HG03280 (cell line): ENCODE results near the gene PLD5.
A peak's percentile ranks its signal among the peaks of the same experiment; 100 is the strongest.
"Not testable (repeated sequence)": the region's sequence is repeated elsewhere in the genome, so short reads cannot be mapped to it uniquely, and the experiment has no call there.

ENCODE experiments used
- ATAC-seq: cut with Tn5 transposase; IDR thresholded peaks from one replicate; pipeline ENCODE4 v1.9.1; 2021; ENCODE audit warnings: mild to moderate bottlenecking, moderate library complexity; ENCODE audit not compliant: unreplicated experiment

Gene PLD5

GRCh38 chr1:242506724-242507123 is 17.8 kb downstream of the PLD5 start:
- ATAC-seq: no peak

DNA sequence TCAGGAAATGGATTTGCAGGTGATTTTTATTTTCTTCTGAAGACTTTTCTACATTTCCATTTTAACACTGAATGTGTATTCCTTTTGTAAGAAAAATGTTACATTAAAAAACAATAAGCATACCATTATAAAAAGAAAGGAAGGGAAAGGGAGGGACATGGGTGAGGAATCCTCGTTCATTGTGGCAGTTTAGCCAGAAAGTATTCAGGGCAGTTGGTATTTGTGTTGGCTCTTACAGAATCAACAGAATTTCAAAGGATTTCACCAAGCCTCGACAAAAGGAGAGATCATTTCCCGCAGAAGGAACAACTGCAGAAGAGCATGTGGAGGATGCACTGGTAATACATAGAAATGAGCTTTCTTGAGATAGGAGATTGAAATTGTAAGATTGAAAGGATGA is 35.0 kb downstream of the PLD5 start:
- ATAC-seq: no peak

GRCh38 chr1:242477944-242478343 is 46.6 kb downstream of the PLD5 start:
- ATAC-seq: no peak

DNA sequence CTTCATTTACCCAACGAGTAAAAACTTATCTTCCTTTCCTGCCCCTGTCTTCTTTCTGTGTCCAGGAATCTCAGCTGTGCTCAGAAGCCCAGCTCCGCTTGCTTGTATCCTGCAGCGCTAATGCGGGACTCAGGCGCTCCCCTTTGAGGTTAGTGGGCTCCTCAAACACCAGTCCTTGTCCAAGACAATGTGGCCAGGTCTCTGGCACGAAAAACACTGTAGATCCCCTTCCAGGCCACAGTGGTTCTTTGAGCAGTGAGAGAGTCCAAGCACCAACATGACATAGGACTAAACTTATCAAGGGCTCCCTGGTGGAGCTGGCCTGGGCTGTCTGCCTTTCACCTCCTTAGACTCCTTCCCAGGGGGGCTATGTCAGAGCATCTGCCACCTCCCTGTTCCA is 53.7 kb downstream of the PLD5 start:
- no peak for ATAC-seq

GRCh38 chr1:242468784-242469183 is 55.7 kb downstream of the PLD5 start:
- no peak for ATAC-seq

DNA sequence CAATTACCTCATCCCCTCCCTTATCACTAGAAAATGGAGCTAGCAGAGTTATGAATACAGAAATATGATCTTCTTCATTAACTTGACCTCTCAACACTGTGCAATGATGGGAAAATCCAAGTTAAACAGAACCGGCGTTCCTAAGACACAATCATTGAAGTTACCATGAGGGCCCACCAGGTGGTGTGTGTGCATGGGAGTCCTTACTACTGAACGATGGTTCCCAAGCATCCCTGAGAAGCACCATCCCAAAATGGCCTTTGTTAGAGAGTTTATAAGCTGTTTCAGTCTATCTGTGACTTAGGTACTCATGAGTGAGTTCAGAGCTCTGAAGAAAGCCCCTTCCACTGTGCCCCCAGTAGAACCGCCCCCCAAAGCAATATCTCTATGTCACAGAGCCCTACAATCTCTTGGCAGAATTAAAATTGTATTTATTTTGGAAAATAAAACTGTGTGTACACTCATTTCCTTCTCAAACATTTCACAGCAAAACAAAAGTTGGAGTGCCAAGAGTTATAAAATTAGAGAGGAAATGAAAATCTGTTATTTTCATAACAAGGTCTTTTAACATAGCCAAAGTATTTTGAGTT is 56.8 kb downstream of the PLD5 start:
- peak; percentile 62 for ATAC-seq

DNA sequence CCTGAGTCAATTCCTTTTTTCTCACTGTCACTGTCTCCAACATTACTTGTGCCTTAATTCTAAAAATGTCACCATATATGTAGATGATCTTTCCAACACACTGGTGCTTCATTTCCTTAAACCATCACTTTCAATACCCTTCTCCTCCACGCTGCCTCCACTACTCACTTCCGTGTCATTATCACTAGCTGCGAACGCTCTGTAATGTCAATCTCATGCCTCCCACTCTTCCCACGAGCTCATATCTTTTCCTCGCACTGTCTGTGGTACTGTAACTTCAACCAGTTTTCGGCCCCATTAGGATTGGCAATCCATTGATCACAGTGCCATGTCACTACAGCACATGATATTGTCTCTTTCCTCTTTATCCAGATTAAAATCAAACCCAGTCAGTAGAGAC is 61.6 kb downstream of the PLD5 start:
- ATAC-seq: no peak

GRCh38 chr1:242459740-242460139 is 64.8 kb downstream of the PLD5 start:
- not testable (repeated sequence) for ATAC-seq

- ATAC-seq: no peak
Observed at GRCh38 chr1:242456726-242457269, 67.7 kb downstream of the PLD5 start.

GRCh38 chr1:242455052-242455361 is 69.5 kb downstream of the PLD5 start:
- no peak for ATAC-seq

DNA sequence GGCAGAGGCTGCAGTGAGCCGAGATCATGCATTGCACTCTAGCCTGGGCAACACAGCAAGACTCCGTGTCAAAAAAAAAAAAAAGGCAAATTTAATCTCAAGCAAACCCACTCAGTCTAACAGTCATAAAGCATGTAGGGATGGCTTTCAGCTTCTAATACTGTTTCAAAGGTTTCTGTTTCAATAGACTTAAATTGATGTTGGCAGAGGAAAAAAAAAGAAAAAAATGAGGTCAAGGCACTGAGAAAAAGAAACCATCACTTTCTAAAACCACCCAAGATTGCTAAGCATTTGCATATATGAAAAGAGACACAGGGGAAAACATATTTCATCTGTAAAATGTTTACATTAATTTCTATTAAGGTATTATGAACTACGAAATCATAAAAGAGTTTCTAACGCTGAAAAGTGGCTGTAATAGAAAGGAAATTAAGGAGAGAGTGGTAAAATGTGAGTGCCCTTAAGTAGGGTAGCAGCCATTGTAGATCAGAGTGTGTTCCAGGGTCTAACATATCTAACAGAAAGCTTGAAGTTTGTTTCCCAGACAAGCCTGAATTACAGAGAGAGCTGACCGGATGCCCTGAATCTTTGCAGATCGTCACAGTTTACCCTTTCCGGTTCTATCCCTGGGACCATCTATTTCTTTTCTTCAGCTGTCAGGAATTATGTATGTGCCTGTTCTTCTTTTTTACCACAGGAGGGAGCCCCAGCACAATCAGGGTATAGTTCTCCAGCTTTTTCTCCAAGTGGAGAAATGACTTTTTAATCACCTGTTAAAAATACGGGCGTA is 70.0 kb downstream of the PLD5 start:
- ATAC-seq: no peak

- no peak for ATAC-seq
Observed at GRCh38 chr1:242452573-242452972, 71.9 kb downstream of the PLD5 start.

DNA sequence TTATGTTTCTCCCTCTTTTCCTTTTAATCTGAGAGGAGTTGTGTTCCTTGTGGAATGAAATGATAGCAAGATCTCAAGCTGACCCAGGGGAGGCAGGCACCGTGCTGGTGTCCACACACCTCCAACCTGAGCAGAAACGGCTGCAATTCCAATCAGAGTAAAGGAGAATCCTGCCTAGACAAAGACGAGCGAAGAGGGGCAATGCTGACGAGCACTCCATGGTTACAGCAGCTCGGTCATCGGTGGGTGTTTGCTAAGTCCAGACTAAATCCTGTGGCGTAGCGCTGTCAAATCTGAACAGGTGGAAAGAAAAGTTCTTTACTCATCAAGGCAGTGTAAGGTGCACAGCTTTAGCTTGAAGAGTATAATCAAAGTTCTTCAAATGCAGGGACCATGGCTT is 74.8 kb downstream of the PLD5 start:
- ATAC-seq: no peak

- ATAC-seq: no peak
Observed at GRCh38 chr1:242448910-242449645, 75.4 kb downstream of the PLD5 start.

- no peak for ATAC-seq
Observed at GRCh38 chr1:242447689-242448088, 76.8 kb downstream of the PLD5 start.

GRCh38 chr1:242440757-242441156 is 83.7 kb downstream of the PLD5 start:
- no peak for ATAC-seq

DNA sequence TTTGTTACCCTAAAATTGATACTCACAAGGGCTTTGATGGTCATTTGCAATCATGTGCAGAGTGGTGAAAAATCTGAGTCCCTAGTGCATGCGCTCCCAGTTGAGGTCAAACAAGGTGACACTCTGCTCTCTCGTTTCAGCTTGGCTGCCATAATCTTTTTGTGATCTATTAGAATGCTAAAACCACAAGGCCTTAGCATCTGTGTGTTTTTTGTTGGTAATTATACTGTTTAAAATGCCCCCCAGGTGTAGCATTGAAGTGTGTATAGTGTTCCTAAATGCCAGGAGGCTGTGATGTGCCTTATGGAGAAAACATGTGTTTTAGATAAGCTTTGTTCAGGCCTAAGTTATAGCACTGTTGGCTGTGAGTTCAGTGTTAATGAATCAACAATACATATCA is 89.3 kb downstream of the PLD5 start:
- ATAC-seq: no peak

DNA sequence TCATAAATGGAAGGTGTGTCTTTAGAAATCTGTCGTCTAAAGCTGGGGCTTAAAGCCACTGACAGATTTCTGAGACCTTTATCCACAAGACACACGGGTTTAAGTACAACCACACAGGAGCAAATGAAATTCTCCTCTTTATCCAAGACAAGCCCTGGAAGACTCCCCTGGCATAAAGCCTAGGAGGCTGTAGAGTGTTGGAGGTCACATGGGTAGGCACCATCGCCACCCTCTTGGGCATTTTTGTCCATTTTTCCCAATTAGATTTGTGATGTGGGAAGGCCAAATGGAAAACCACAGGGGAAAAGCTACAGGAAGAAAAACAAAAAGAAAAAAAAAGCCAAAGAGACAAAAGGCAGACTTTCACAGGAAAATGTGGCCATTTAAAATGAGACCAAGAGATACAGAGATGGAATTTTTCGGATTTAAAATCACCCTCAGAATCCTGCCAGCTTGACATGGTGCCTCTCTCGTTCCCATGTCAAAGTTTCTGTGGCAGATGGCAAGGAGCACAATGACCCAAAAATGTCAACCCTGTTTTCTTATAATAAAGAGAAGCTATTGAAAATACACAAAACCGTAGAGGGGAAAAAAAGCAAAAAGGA is 91.9 kb downstream of the PLD5 start:
- ATAC-seq: no peak

GRCh38 chr1:242431786-242432185 is 92.7 kb downstream of the PLD5 start:
- ATAC-seq: no peak

- ATAC-seq: no peak
Observed at GRCh38 chr1:242430956-242431355, 93.5 kb downstream of the PLD5 start.

DNA sequence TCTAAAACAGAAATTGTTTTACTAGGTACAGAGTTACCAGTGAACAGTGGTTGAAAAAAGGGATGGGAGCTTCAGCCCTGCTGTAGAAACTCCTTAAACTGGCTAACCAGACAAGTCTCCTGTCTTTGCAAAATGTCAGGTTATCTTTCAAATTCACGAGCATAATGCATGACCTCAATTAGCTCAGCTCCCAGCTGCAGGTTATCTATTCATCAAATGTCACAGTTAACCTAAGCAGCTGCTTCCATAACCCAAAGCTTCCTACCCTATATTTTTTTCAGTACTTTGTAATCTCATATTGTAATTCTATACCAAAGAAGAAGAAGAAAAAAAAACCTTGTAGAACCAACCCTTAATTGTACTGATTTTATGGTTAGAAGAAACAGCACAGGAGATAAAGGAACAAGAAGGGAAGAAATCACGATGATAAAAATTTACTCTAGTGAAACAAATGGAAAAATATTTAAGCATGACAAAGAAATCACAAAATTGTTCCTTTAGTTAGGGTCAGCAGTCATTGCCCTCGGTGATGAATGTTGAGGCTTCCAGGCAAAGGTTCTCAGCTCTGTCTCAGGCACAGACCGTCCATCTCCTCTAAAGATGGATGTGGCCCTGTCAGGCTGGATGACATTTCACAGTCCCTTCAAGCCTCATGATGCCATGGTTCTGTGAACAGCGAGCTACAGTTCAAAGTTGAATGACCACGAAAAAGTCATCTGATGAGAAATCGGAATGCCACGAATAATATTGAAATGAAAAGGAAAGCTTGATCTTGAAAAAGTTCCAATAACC is 95.9 kb downstream of the PLD5 start:
- ATAC-seq: no peak
